Gastrocnemius medialis (tissue), 4 donors: ENCODE measurements around the gene PYDC1.

ENCODE experiments used
- CTCF ChIP-seq, 5 experiments: fragments of 450-650 bp in 3 of 5; fragments of 200-600 bp in 2 of 5; sonication (generic) in 2 of 5; IDR thresholded peaks in 4 of 5; conservative IDR thresholded peaks in 1 of 5; 1 replicate in 4 of 5; 2 replicates in 1 of 5; pipeline ENCODE4 v1.5.1; 2016 to 2019; ENCODE audit warnings: antibody characterized with exemption in 5 of 5, mild to moderate bottlenecking in 3 of 5, moderate library complexity in 3 of 5
- POLR2A ChIP-seq, 2 donors: fragments of 450-650 bp; IDR thresholded peaks; one replicate each; pipeline ENCODE4 v1.6.1; 2017; ENCODE audit warnings: antibody characterized with exemption in 2 of 2, mild to moderate bottlenecking in 2 of 2, moderate library complexity in 2 of 2

GRCh38 chr16:31260136-31260931 is 43.4 kb upstream of the PYDC1 start:
- no peak for TF ChIP-seq CTCF (IDR thresholded peaks at IDR 0.05 in 4 of 5, conservative IDR thresholded peaks at IDR 0.05 in 1 of 5)
- no peak for TF ChIP-seq POLR2A (IDR thresholded peaks at IDR 0.05)
